Subcutaneous abdominal adipose tissue (tissue), 5 donors: ENCODE data around the gene ZNF691.

Experiments
- H3K27ac ChIP-seq: one replicate; pipeline ENCODE4 v1.7.0; 2013; ENCODE audit warnings: low read depth, mild to moderate bottlenecking, inconsistent platforms, low read length, moderate library complexity
- H3K27me3 ChIP-seq, 5 donors: one replicate each; pipeline ENCODE4 v1.7.0; 2013; ENCODE audit warnings: low read length in 5 of 5, inconsistent platforms in 1 of 5; ENCODE audit not compliant: control insufficient read depth in 5 of 5, insufficient read depth in 4 of 5
- H3K36me3 ChIP-seq, 5 donors: one replicate each; pipeline ENCODE4 v1.7.0; 2013; ENCODE audit warnings: low read length in 5 of 5; ENCODE audit not compliant: control insufficient read depth in 5 of 5, insufficient read depth in 5 of 5
- H3K4me1 ChIP-seq, 5 donors: one replicate each; pipeline ENCODE4 v1.7.0; 2013; ENCODE audit warnings: low read length in 5 of 5, mild to moderate bottlenecking in 3 of 5, moderate library complexity in 1 of 5; ENCODE audit not compliant: control insufficient read depth in 5 of 5, insufficient read depth in 5 of 5
- H3K4me3 ChIP-seq, 5 donors: one replicate each; pipeline ENCODE4 v1.7.0; 2013; ENCODE audit warnings: low read length in 5 of 5, low read depth in 1 of 5
- H3K9ac ChIP-seq, 5 donors: one replicate each; pipeline ENCODE4 v1.7.0; 2013; ENCODE audit warnings: low read length in 5 of 5, mild to moderate bottlenecking in 4 of 5, moderate library complexity in 3 of 5
- H3K9me3 ChIP-seq, 5 donors: one replicate each; pipeline ENCODE4 v1.7.0; 2013; ENCODE audit warnings: low read length in 5 of 5; ENCODE audit not compliant: control insufficient read depth in 5 of 5
- donor health status: healthy.
- donor health status: healthy.
- donor health status: healthy.
- donor health status: healthy.
- donor health status: healthy.

ZNF691 gene

DNA sequence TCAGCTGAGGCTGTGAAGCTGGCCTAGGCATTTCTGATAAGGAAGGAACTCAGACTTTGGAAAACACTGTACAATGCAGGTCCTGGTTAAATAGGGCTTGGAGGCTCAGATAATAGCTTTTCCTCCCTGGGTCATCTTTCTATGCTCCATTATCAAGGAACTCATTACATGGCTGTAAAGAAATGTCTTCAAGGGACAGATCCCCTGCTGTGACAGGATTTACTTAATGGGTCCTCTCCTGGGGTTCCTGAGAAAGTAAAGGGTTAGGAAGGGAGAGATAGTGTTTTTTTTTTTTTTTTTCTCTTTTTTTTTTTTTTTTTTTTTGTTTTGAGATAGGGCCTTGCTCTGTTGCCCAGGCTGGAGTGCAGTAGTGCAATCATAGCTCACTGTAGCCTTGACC, 15.1 kb upstream of the ZNF691 start:
- no peak overlapping the region for H3K9ac ChIP-seq
- no peaks in the 10 kb centered on the region for H3K9me3 ChIP-seq
- no peak overlapping the region for H3K4me3 ChIP-seq
- H3K36me3 ChIP-seq, result peaks cover 8 to 37% (median 19%) of the 10 kb centered on the region in 5 donors
- no peaks in the 10 kb centered on the region for H3K27me3 ChIP-seq
- no peak overlapping the region for H3K27ac ChIP-seq
- no peaks in the 10 kb centered on the region for H3K4me1 ChIP-seq

- Histone ChIP-seq H3K4me1 (peaks cover 0 to under 1% (median 0%) of the 10 kb centered on the region in 5 donors), H3K27ac (no peak overlapping the region), H3K27me3 (no peaks in the 10 kb centered on the region), H3K9ac (no peak overlapping the region), H3K4me3 (no peak overlapping the region), H3K9me3 (no peaks in the 10 kb centered on the region), H3K36me3 (peaks cover 8 to 38% (median 19%) of the 10 kb centered on the region in 5 donors)
Measured at GRCh38 chr1:42832641-42833240, 13.7 kb upstream of the ZNF691 start.

DNA sequence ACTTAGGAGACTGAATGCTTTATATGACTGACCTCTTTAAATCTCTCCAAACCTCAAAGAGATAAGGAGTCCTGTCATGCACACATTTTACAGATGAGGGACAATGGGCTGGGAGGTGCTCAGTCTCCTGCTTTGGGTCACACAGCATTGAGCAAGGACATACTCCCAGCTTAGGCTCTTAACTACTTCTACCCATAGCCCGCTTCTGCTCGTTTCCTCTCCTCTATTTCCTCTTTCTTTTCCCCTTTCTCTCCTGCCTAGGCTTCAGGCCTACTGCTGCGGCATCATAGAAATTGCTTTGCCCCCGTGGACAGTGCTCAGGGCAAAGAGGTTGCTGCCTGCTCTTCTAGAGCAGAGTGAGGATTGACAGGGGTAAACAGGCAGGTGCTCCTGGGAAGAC, 12.4 kb upstream of the ZNF691 start:
- Histone ChIP-seq H3K27me3 (no peaks in the 10 kb centered on the region), H3K4me3 (no peak overlapping the region), H3K4me1 (peaks cover 0 to 6% (median 4%) of the 10 kb centered on the region in 5 donors), H3K9me3 (no peaks in the 10 kb centered on the region), H3K9ac (no peak overlapping the region), H3K36me3 (peaks cover 3 to 40% (median 23%) of the 10 kb centered on the region in 5 donors), H3K27ac (no peak overlapping the region)

DNA sequence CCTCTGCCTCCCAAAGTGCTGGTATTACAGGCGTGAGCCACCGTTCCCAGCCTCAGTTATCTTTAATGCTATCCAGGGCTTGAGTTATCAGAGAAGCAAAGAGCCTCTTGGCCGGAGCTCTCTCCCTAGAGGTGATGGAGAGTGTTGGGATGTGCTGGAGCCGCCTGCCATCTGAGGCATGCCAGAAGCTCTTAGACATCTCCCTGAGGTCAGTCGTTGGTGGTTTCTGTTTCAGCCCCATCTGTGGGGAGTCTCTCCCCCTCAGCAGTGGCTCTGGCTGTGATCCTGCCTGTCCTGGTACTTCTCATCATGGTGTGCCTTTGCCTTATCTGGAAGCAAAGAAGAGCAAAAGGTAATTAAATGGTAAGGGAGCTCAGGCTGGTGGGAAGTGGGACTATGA, 11.6 kb upstream of the ZNF691 start:
- H3K9ac ChIP-seq, result no peak overlapping the region
- H3K9me3 ChIP-seq, result no peaks in the 10 kb centered on the region
- peaks cover 0 to 40% (median 21%) of the 10 kb centered on the region in 5 donors for H3K36me3 ChIP-seq
- no peak overlapping the region for H3K27ac ChIP-seq
- no peaks in the 10 kb centered on the region for H3K27me3 ChIP-seq
- H3K4me3 ChIP-seq, result no peak overlapping the region
- H3K4me1 ChIP-seq, result peaks cover 0 to 6% (median 4%) of the 10 kb centered on the region in 5 donors

- Histone ChIP-seq H3K27me3 (no peaks in the 10 kb centered on the region), H3K4me1 (peaks cover 0 to 6% (median 4%) of the 10 kb centered on the region in 5 donors), H3K9me3 (no peaks in the 10 kb centered on the region), H3K27ac (no peak overlapping the region), H3K4me3 (no peak overlapping the region), H3K36me3 (peaks cover 3 to 37% (median 15%) of the 10 kb centered on the region in 5 donors), H3K9ac (no peak overlapping the region)
Measured at GRCh38 chr1:42835422-42835821, 11.0 kb upstream of the ZNF691 start.

- H3K4me3 ChIP-seq, result no peak overlapping the region
- H3K4me1 ChIP-seq, result peaks cover 0 to 6% (median 4%) of the 10 kb centered on the region in 5 donors
- H3K9ac ChIP-seq, result no peak overlapping the region
- H3K9me3 ChIP-seq, result no peaks in the 10 kb centered on the region
- peaks cover 3 to 46% (median 25%) of the 10 kb centered on the region in 5 donors for H3K36me3 ChIP-seq
- H3K27me3 ChIP-seq, result no peaks in the 10 kb centered on the region
- H3K27ac ChIP-seq, result no peak overlapping the region
Measured at GRCh38 chr1:42837709-42838108, 8.7 kb upstream of the ZNF691 start.

DNA sequence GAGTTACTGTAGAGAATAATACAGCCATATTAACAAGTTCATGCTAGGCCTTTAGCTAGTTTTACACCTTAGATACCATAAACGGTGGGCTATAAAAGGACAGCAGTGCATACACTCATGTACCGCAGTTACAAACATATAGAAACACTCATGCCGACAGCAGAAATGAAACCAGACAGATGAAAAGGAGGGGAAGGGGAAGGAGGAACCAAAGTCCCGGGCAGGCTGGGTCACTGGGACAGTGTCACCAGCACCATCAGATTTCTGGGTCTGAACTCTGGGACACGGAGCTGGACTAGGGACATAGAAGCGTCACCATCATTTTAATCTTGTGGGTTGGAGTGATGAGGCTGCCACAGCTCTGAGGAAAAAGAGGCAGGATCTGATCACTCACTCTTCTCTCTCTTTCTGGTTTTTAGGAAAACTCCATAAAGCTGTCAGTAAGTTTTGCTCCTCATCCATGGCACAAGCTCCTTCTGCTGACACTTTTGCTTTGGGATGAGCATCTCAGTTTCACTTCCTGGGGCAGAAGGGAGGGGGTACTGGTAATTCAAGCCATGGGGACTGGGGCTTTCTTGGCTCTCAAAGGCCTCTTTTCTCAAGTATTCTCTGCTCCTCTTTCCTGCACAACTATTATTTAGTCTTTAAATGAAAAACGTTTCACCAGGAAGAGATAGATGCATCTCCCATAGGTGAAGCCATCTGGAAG, 7.8 kb upstream of the ZNF691 start:
- Histone ChIP-seq H3K9me3 (no peaks in the 10 kb centered on the region), H3K9ac (no peak overlapping the region), H3K27ac (no peak overlapping the region), H3K4me3 (no peak overlapping the region), H3K4me1 (peaks cover 0 to 6% (median 4%) of the 10 kb centered on the region in 5 donors), H3K36me3 (peaks cover 7 to 55% (median 34%) of the 10 kb centered on the region in 5 donors), H3K27me3 (no peaks in the 10 kb centered on the region)

- peaks cover 0 to 11% (median 10%) of the 10 kb centered on the region in 5 donors for H3K4me1 ChIP-seq
- H3K27ac ChIP-seq, result no peak overlapping the region
- no peak overlapping the region for H3K4me3 ChIP-seq
- no peak overlapping the region for H3K9ac ChIP-seq
- no peaks in the 10 kb centered on the region for H3K9me3 ChIP-seq
- no peaks in the 10 kb centered on the region for H3K27me3 ChIP-seq
- H3K36me3 ChIP-seq, result peaks cover 8 to 45% (median 30%) of the 10 kb centered on the region in 5 donors
Measured at GRCh38 chr1:42841010-42841409, 5.4 kb upstream of the ZNF691 start.

GRCh38 chr1:42841440-42842147, 4.8 kb upstream of the ZNF691 start:
- H3K9me3 ChIP-seq, result no peaks in the 10 kb centered on the region
- H3K36me3 ChIP-seq, result peaks cover 8 to 45% (median 30%) of the 10 kb centered on the region in 5 donors
- no peak overlapping the region for H3K4me3 ChIP-seq
- no peak overlapping the region for H3K9ac ChIP-seq
- no peaks in the 10 kb centered on the region for H3K27me3 ChIP-seq
- H3K4me1 ChIP-seq, result peaks cover 0 to 13% (median 12%) of the 10 kb centered on the region in 5 donors
- no peak overlapping the region for H3K27ac ChIP-seq
